Skin of body (tissue), 2 donors: ENCODE data around the gene BTAF1. TPM values are rescaled to one million over a fixed set of nuclear protein-coding genes. Genes with fewer than 3 reads are reported as not detected.
"Not testable (repeated sequence)": the region's sequence is repeated elsewhere in the genome, so short reads cannot be mapped to it uniquely, and the experiment has no call there.

ENCODE experiments used
- DNase-seq: peaks from one replicate; lab custom pipeline; 2025; lab: John Stamatoyannopoulos, UW
- total RNA-seq: library from RNA; depleted of rRNA; stranded (reverse); fragments of >200 nt; gene quantifications from one replicate; pipeline ENCODE4 v1.2.3, GENCODE V29; 2014

The BTAF1 gene
- total RNA-seq, 1 donor from 2014 or later = 59.1 TPM

GRCh38 chr10:91977491-91977890, 53.9 kb downstream of the BTAF1 start:
- DNase-seq = no peak

DNA sequence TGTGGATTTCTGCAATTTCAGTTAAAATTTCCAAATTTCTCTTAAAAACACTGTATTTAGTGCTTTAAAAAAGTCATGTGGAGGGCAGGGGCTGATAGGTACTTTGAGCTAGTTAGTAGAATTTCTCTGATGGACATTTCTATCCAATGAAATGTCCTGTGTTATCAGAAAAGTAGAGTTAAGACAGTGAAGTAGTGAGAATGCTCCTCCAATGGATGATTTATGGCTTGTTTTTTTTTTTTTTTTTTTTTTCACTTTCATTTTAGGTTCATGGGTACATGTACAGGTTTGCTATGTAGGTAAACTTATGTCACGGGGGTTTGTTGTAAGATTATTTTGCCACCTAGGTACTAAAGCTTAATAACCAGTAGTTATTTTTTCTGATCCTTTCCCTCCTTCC, 55.0 kb downstream of the BTAF1 start:
- DNase-seq = no peak

- no peak for DNase-seq
Observed at GRCh38 chr10:91980319-91980718, 56.7 kb downstream of the BTAF1 start.

GRCh38 chr10:91983416-91983815, 59.8 kb downstream of the BTAF1 start:
- no peak for DNase-seq

DNA sequence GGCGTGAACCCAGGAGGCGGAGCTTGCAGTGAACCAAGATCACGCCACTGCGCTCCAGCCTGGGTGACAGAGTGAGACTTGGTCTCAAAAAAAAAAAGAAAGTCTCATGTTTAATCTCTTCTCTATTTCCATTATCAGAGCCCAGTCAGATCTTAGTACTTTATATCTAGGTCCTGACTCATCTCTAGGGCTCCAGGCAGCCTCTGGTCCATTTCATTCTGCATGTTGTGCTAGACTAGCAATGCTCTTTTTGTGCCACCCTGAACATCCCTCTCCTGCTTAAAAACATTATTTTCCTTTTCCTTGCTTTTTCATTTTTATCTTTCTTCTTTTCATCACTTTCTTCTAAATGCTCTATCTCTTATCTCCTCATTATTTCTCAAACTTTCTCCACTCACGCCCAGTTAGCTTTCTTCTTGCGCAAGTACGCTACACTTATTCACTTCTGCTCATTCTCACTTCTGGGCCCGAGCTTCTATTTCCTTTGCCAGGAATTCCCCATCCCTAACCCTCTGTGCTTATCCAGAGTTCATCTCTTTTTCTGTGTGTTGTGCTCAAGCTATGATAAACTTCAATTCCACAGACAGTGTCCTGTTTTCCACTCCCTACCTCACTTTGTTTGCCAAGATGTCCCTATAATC, 63.9 kb downstream of the BTAF1 start:
- no peak for DNase-seq

- DNase-seq = no peak
Observed at GRCh38 chr10:91992031-91992430, 68.5 kb downstream of the BTAF1 start.

- DNase-seq = no peak
Observed at GRCh38 chr10:91996266-91996665, 72.7 kb downstream of the BTAF1 start.

- DNase-seq = no peak
Observed at GRCh38 chr10:92001581-92001980, 78.0 kb downstream of the BTAF1 start.

GRCh38 chr10:92001995-92002394, 78.4 kb downstream of the BTAF1 start:
- DNase-seq = no peak

GRCh38 chr10:92003258-92003657, 79.7 kb downstream of the BTAF1 start:
- no peak for DNase-seq

DNA sequence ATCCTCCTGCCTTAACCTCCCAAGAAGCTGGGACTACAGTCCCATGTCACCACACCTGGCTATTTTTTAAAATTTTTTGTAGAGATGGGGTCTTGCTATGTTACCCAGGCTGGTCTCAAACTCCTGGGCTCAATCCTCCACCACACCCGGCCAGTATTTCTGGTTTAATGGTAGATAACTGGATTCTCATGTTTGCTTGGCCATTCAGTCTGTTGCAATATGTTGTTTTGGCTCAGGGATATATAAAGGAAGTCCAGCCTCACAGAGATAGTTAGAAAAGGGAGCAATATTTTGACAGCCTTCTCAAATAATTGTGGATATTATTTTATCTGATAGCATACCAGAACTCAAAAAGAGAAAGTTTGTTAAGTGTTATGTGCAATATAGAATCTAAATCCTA, 82.4 kb downstream of the BTAF1 start:
- no peak for DNase-seq

GRCh38 chr10:92009445-92009844, 85.9 kb downstream of the BTAF1 start:
- no peak for DNase-seq

GRCh38 chr10:92010047-92010735, 86.6 kb downstream of the BTAF1 start:
- DNase-seq = no peak

DNA sequence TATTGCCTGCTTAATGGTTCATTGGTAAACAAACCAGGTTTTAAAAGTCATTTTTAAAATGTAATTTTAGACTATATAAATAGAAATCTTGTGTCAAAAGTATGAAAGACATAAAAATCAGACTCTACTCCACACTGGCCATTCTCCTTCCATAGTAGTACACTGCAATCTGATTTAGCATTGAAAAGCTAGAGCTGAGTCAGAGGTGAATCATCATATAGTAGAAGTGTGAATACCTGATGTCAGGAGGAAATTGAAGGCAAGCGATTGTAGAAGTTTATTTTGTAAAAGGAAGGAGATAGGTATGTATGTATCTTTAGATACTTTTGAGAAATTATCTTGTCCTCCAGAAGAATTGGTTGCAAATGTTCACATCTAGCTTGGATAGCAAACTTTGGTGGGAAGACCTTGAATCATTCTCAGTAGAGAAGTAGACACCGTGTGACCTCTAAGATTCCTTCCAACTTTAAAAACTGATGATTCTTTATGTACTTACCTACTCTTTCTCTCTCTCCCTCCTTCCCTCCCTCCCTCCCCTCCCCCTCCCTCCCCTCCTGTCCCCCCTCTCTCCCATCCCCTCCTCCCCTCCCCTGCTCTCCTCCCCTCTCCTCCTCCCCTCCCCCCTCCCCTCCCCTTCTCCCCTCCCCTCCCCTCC, 88.1 kb downstream of the BTAF1 start:
- DNase-seq = no peak

DNA sequence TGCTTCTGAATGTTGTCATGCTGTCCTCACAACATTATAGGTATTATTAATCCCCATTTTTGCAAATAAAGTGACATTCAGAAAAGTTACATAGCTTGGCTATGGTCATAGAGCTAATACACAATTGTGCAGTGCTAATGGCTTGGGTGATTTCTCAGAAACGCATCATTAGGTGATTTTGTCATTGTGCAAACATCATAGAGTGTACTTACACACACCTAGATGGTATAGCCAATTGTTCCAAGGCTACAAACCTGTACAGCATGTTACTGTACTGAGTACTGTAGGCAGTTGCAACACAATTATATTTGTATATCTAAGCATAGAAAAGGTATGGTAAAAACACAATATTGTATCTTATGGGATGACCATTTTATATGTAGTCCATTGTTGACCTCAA, 91.0 kb downstream of the BTAF1 start:
- DNase-seq = no peak

DNA sequence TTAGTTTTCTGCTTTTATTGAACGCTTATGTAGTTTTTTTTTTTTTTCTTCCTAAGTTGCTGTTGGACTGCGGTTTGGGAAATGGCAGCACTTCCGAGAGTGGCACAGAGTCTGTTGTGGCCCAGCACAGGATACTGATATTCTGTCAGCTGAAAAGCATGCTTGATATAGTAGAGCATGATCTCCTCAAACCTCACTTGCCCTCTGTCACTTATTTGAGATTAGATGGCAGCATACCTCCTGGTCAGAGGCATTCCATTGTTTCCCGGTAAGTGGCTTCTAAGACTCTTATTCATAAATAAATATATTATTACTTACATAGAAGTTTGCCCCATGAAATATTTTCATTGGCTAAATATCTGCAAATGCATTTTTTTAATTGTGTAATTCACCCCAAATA, 101.1 kb downstream of the BTAF1 start:
- DNase-seq = no peak

DNA sequence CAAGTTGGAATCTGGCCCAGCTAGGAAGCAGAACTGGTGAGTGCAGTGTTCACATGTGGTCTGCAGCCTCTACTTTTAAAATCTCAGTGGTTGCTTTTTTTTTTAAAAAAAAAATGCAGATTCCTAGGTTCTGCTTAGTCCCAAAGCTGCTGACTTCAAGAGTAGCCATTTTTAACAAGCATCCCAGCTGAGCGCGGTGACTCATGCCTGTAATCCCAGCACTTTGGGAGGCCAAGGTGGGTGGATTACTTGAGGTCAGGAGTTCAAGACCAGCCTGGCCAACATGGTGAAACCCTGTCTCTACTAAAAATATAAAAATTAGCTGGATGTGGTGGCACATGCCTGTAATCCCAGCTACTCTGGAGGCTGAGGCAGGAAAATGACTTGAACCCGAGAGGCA, 101.8 kb downstream of the BTAF1 start:
- DNase-seq = not testable (repeated sequence)

GRCh38 chr10:92027141-92027540, 103.6 kb downstream of the BTAF1 start:
- no peak for DNase-seq

DNA sequence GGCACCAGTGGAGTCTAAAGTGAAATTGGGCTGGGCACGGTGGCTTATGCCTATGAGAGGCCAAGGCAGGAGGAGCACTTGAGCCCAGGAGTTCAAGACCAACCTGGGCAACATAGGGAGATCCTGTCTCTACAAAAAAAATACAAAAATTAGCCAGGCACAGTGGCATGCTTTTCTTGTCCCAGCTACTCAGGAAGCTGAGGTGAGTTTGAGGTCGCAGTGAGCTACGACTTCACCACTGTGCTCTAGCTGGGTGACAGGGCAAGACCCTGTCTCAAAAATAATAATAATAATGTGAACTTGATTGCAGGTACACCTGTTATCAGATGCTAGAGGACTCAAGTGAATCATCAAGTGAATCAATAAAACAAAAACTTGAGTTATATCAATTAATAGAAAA, 108.0 kb downstream of the BTAF1 start:
- DNase-seq = no peak

DNA sequence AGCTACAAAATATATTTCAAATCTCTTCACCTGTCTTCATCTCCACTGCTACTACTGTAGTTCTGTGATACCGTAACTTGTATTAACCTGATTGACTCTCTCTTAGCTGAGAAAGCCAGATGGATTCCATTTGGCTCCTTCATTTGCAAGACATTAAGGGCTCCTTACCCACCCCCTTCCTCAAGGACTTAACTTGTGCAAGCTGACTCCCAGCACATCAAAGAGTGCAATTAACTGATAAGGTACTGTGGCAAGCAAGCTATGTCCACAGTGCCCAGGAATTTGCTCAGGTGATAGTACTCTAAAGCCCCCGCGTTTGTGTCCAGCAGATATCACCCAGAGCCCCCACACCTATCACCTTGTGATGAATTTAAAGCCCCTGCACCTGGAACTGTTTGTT, 109.5 kb downstream of the BTAF1 start:
- DNase-seq = not testable (repeated sequence)

- DNase-seq = no peak
Observed at GRCh38 chr10:92038949-92039348, 115.4 kb downstream of the BTAF1 start.

DNA sequence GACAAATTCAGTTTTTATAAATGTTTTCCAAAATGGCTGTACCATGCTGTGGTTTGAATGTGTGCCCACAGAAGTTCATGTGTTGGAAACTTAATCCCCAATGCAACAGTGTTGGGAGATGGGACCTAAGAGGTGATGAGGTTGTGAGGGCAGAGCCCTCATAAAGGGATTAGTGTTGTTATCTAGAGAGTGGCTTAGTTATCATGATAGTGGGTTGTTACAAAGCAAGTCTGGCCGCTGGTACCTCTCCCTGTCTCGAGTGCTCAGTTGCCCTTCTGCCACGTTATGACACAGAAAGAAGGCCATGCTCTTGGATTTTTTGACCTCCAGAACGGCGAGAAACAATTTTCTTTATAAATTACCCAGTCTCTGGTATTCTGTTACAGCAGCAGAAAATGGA, 119.0 kb downstream of the BTAF1 start:
- no peak for DNase-seq

DNA sequence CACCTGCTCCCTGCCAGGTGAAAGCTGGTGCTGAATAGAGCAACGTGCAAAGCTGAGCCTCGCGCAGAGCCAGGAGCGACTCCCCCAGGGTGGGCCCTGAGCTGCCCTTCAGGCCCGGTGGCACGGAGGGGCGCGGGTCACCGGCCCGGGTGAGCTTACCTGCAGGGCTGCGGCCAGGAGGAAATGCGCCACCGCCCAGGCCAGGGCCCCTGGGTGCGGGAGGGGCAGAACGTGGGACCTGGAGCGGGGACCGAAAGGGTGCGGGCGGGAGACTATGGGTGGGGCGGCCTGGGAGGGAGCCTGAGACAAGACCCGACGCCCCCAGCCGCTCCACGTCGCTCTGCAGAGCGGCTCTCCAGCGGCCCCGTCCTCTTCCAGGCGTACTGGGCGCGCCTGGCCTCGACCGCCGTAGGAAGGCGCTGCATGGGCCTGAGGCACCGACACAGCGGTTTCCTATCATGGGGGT, 122.1 kb downstream of the BTAF1 start:
- DNase-seq = no peak
